Activated CD4-positive, CD25-positive, alpha-beta regulatory T cell treated with anti-CD3 and anti-CD28 coated beads, Interleukin-2, amount 50 U/mL, for 16 hours (primary cell): Measurements from ENCODE around the gene NHS.
"Not testable (repeated sequence)": the region's sequence is repeated elsewhere in the genome, so short reads cannot be mapped to it uniquely, and the experiment has no call there.

ENCODE experiments used
- DNase-seq: peaks from one replicate; pipeline ENCODE4 v3.0.0-alpha.2; 2020; ENCODE audit warnings: low read depth, low spot score

The NHS gene

DNA sequence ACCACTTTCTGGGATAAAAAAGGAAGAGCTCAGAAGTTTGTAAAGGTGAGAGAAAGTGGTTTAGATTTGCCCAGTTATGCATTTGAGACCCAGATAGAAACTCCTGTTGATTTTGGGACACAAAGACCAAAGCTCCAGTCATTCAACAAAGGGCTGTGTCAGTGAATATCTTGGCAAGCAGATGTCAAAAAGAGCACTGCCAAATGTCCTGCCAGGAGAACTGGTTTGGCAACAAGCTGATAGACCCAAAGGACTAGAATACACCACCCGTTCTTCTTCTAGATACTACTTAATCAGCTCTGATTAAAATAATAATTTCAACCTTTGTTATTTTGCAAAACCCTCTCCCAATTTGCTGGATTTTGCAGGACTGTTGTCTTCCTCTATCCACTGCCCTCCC is 121.4 kb downstream of the NHS start:
- no peak for DNase-seq

DNA sequence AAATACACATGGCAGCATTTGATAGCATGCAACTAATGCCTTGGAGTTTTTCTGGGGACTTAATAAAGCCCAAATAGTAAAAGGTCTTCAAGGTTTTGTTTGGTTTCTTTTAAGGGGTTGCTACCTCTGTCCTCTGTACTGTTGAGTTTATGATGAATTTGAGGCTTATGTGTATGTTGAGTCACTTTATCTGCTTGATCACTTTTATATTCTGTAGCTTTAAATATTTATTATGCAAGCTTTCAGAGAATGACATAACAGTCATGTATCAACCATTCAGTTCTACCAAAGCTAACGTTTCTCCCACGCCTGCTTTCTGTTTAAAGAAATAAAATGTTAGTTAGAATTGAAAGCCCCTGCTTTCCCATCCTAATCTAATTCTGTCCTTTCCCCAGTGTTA is 122.2 kb downstream of the NHS start:
- no peak for DNase-seq

GRCh38 chrX:17499512-17499911 is 124.5 kb downstream of the NHS start:
- DNase-seq = no peak

GRCh38 chrX:17500145-17500579 is 125.2 kb downstream of the NHS start:
- no peak for DNase-seq

DNA sequence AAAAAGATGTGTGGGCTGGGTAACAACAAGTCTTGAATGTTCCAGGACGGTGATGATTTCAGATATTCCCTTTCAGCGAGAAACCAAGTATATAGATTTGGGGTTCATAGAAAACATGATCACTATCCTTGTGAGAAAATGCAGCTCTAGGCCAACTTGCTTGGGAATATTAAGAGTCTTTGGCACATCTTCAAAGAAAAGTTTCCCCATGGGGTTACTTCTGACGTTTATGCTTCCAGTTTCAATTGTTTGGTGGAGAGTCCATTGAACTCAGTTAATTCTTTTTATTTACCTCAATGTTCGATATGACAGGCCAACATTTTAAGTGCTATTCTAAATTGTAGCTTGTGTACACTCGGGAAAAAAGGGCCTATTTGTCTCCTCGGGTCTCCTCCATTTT is 126.7 kb downstream of the NHS start:
- DNase-seq = no peak

- not testable (repeated sequence) for DNase-seq
These were observed 131.4 kb downstream of the NHS start for GRCh38 chrX:17506352-17506751.

DNA sequence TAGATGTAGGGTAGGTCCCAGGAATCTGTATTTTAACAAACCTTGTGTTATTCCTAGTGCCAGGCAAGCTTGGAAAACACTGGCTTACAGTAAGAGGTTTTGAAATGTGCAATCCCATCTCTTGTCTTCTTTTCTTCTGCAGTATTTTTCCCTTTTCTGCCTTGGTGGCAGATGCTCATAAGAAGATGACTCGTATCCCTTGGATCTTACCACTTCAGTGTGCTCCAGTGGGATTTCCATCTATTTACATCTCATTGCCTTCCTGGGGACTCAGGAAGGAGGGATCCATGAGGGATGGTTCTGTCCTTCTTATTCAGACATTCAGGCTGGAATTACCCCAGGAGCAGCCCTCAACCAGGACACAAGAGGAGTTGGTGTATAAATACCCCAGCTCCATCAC is 136.6 kb downstream of the NHS start:
- DNase-seq = no peak

GRCh38 chrX:17519358-17519757 is 144.4 kb downstream of the NHS start:
- DNase-seq = no peak

DNA sequence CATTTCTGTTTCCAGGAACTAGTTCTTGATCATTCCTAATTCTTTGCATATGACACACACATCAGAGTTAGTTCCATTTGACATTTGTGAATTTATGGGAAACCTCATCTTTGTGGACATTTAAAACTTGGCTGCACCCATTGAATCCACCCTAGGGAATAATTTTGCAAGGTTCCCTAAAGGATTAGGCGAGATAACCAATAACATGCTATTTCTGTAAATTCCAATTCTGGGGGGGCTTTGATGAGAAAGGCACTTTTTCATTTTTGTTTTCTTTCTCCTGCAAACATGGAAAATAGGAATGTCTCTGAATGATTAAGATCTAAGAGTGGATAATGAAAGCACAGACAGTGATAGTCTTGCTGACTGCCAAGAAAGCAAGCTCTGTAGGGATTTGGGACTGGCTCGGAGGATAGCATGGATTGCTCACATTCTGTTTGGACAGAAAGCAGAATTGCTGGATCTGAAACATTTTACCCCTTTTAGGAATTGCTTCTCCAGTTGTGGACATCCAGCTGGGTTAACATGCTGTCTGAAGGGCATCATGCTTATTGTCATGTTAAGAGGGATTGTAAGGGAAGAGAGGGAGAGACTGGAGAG is 145.1 kb downstream of the NHS start:
- DNase-seq = no peak

- no peak for DNase-seq
These were observed 147.1 kb downstream of the NHS start for GRCh38 chrX:17521871-17522693.

GRCh38 chrX:17525266-17525665 is 150.3 kb downstream of the NHS start:
- no peak for DNase-seq

GRCh38 chrX:17525762-17526555 is 151.0 kb downstream of the NHS start:
- DNase-seq = no peak

DNA sequence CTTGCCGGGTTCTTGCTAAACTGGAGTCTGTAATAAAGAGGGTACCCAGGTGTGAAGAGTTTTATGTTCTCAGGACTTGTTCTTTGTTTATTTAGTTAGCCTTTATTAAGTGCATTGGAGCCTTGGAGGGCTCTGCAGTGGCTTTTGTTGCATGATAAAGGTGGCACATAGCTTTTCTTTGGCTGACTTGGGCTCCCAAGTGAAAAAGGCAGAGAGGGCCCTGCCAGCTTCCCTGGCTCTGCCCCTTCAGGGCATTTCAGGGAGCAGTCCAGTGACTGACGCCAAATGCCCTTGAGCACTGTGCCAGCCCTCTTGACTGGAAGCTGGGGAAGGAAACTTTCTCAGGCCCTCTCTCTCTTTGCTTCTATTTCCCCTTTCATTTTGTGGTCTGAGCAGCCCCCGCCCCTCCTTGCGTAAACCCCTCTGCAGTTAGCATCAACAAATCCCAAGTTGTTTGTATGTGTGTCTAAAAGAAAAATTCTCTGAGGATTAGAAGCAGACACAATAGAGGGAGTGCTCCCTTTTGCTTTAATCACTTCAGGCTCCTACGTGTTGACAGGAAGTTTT is 152.2 kb downstream of the NHS start:
- no peak for DNase-seq

DNA sequence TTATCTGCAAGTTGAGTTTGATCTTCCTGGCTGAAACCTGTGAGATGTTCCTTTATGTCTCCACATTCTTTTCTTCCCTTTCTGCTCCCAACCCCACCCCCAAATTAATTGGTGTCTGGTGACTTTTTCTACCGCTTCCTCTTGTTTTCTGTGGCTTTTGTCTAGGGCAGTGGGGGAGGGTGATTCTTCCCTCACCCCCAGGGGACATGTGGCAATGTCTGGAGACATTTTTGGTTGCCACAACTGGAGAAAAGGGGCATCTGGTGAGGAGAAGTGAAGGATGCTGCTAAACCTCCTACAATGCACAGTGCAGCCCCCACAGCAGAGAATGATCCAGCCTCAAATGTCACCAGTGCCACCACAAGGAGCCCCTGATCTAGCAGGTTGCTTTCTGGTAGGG is 152.9 kb downstream of the NHS start:
- DNase-seq = no peak

DNA sequence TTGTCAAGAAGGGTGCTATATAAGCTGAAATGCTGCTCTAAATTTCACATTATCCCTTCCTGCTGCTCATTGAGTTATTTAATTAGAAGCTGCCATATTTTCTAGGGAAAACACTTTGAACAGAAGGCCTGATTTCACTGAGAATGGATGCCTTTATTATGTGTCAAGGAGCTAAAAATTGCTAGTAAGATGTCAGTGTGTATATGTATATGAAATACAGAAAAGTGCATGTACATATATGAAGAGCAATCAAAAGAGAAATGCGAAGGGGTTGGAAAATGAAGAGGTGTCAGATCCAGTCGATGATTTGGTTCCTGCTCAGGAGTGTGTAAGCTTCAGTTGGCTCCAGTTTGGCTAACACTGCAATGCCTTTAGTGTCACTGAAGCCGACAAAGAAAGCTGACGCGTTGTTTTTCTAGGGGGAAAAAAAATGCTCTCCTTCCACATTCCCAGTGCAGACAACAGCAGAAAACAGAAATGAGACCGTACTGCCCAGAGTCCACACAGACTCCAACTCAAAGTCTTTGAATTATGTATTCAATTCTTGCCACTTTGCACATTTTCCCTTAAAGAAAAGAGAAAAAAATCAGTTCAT is 154.2 kb downstream of the NHS start:
- DNase-seq = no peak

GRCh38 chrX:17531500-17531899 is 156.5 kb downstream of the NHS start:
- DNase-seq = no peak

DNA sequence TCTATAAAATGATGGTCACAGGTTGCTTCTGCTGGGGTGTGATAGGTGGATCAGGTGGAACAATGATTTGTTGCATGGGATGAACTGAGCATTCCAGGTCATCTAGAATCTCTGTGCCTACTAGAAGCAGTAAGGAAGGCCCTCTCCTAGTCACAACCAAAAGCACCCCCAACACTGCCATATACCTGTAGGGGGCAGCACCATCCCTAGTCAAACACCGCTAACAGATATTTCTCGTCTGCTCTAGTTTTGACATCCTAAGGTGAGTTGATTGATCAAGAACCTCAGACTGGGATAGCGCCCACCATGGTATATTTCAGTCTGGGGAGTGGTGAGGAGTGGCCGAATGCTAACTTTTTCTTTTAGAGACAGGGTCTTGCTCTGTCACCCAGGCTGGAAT is 160.2 kb downstream of the NHS start:
- peak; percentile 2 for DNase-seq

GRCh38 chrX:17537723-17538243 is 162.8 kb downstream of the NHS start:
- no peak for DNase-seq

- no peak for DNase-seq
These were observed 167.1 kb downstream of the NHS start for GRCh38 chrX:17542123-17542522.

GRCh38 chrX:17544821-17545220 is 169.8 kb downstream of the NHS start:
- no peak for DNase-seq

GRCh38 chrX:17546356-17546755 is 171.4 kb downstream of the NHS start:
- no peak for DNase-seq

GRCh38 chrX:17547658-17548057 is 172.7 kb downstream of the NHS start:
- no peak for DNase-seq
